ENCODE results near the gene TRIM62. TPM values are rescaled to one million over a fixed set of nuclear protein-coding genes. Genes with fewer than 3 reads are reported as not detected.

The TRIM62 gene
- total RNA-seq, 1 donor from 2014 or later, result 2.0 TPM

DNA sequence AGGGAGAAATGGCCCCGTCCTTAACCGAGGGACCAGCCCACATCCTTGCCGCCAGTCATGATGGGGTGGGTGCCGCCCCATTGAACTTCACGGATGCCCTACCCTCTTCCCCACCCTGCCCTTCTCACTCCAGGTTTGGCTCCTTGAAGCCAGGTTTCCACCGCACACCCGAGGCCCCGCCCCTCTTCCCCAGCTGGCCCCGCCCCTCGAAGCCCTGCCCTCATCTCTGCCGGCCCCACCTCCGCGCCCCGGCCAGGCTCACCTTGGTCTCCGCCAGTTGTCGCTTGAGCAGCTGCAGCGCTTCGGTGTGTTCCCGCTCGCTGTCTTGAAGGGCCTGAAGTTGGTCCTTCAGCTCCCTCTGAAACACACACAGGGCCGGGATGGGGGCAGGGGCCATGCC is 16.6 kb downstream of the TRIM62 start:
- DNase-seq (no peak), ATAC-seq (no peak)
- intact Hi-C loops (cut with micrococcal nuclease), result no loop called here

GRCh38 chr1:33163621-33164519 is 18.0 kb downstream of the TRIM62 start:
- ATAC-seq (no peak), DNase-seq (no peak)
- intact Hi-C loops (cut with micrococcal nuclease), result no loop called here

DNA sequence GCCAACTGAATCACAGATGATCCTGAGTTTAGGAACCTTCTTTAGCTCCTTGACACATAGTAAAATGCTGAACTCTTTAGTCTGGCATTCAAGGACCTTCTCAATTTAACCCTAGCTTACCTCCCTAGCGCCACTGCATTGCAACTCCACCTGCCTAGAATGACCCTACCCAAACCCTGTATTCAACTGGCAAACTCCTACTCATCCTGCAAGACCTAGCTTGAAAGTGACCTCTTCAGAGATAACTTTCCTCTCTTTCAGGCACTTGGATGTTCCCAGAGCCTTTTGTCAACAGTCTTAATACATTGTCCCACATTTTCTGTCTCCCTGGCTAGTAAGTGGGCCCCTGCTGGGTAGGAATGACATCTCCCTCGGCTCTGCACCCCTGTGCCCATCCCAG is 19.7 kb downstream of the TRIM62 start:
- DNase-seq, result no peak
- ATAC-seq, result no peak
- intact Hi-C loops (cut with micrococcal nuclease), result no loop called here

DNA sequence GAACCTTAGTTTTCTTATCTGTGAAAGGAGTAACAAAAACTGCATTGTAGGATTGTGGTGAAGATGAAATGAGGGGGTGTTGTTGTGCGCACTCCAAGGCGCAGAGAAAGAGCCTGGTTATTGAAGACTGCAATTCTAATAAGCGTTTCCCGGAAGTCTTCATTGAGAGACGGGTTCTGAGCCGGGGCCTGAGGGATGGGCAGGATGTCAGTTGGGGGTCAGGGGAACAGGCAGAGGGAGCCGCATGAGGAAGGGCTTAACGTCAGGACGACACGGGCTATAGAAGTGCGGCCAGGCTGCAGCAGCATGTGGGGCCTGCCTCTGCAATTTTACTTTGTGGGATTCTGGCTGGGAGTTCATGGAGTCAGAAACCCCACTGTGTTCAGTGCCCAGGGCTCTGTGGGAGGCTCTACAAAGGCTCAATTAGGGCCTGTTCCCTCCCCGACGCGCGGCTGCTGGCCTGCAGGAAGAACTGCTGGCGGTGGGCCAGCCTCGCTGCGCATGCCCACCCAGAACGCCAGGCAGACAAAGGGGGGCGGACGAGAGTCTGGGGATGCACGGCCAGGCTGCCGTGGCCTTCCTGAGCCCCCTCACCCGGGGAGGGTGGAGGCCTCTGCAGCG is 20.7 kb downstream of the TRIM62 start:
- ATAC-seq (peak; percentile 82), DNase-seq (peak; percentile 84)
- intact Hi-C loops (cut with micrococcal nuclease), result no loop called here

DNA sequence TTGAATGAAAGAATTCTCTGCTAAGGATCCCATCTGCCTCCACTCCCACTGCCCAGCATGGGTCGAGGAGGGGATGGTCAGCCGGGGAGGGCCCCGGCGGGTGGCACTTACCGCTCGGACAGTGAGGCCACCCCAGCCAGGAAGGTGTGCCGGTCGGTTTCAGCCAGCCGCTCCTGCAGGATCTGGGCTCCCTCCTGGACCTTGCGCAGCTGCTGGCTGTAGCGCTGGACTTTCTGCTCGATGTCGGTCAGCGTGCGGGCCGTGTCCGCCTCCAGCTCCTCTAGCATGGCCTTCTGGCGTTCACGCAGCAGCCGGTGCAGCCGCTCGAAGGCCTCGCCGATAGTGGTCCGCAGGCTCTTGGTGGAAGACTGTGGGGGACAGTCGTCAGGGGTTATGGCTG is 22.3 kb downstream of the TRIM62 start:
- DNase-seq, result no peak
- ATAC-seq, result no peak
- intact Hi-C loops (cut with micrococcal nuclease), result no loop called here

GRCh38 chr1:33158366-33158765 is 23.5 kb downstream of the TRIM62 start:
- intact Hi-C loops (cut with micrococcal nuclease), result no loop called here
- ATAC-seq, result no peak

DNA sequence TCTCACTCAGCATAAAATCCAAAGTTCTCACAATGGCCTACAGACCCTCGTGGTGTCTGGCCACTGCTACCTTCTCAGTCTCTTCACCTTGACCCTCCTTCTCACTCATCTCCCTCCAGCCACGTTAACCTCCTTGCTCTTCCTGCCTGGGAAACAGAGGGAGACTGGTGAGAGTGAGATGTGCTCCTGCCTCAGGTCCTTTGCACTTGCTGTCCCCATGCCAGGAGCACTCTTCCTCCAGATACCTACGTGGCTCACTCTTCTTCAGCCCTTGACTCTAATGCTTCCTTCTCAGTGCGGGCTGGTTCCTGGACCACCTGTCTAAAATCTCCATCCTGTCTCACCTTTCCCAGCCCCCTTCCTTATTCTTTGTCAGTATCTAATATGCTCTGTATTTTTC is 24.7 kb downstream of the TRIM62 start:
- DNase-seq, result no peak
- no peak for ATAC-seq
- intact Hi-C loops (cut with micrococcal nuclease), result no loop called here

More at GRCh38 chr1:33158366-33158765, 23.5 kb downstream of the TRIM62 start:
- no peak for DNase-seq

- intact Hi-C loops (cut with micrococcal nuclease), result no loop called here
- DNase-seq, result no peak
- ATAC-seq, result no peak
Observed at GRCh38 chr1:33155877-33156538, 25.8 kb downstream of the TRIM62 start.

DNA sequence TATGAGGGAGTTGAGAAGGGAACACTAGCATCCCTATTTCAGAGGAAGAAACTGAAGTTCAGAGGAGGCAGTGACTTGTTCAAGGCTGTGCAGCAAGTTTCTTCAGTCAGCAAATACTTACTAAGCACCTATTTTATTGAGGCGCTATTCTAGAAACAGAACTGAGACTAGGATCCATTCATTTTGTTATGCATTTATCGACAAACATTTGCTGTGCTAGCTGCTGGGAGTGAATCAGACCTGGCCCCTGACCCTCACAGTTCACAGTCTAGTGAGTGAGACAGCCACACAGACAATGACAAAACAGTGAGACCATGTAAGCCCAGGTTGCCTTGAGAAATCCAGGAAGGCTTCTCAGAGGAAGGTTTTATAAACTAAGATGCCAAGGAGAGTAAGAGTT is 28.2 kb downstream of the TRIM62 start:
- DNase-seq, result no peak
- ATAC-seq, result no peak
- intact Hi-C loops (cut with micrococcal nuclease), result no loop called here

DNA sequence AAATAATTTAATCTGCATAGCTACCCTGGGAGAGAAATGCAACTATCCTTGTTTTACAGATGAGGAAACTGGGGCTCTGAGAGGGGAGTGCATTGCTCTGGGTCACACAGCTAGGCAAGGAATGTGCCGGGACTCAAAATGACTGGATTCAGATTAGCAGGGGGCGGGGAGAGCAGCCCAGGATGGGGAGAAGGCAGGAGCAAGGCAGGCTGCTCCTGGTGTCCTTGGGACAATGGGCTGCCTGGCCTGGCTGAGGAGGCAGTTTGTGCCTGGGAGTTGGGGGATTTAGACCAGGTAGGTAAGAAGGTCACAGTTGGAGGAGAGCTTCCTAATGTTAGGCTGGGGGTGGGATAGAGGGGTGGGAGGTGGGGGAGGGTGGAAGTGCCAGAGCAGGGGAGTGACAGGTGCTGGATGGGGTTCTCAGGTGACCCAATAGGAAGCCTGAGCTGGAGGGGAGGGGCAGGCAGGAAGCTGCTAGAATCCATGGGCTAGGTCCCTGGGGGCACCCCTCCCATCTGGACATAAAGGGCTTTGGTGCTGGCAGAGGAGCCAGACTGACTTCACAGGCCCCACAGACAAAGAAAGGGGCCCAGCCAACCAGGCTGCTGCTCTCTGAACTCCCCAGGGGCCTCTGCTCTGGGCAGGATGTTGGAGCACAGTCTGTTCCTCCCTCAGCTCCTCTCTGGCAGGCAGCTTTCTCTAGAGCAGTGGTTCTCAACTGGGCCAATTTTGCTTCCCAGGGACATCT is 29.0 kb downstream of the TRIM62 start:
- DNase-seq, result peak; percentile 92
- intact Hi-C loops (cut with micrococcal nuclease), result no loop called here

DNA sequence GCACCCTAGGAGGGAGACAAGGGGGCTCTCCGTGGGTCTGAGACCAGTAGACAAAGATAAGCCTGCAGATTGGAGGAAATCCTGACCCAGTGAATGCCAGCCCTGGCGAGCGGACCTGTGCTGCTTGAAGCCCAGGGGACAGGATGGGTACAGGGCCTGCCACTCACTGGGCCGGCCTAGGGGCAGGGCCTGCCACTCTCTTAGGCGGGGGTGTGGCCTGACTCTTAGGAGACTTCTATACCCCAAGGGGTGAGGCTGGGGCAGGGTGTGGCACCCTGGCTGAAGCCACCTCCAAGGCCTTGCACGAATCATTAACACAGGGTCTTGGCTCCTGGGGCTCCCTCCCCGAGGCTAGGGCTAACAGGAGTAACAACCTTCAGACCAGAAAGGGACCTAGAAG is 30.7 kb downstream of the TRIM62 start:
- DNase-seq (no peak), ATAC-seq (no peak)
- intact Hi-C loops (cut with micrococcal nuclease), result no loop called here

More for the DNA sequence above, 29.0 kb downstream of the TRIM62 start:
- ATAC-seq, result peak; percentile 97

- DNase-seq (no peak), ATAC-seq (no peak)
- intact Hi-C loops (cut with micrococcal nuclease), result no loop called here
Observed at GRCh38 chr1:33150522-33150921, 31.3 kb downstream of the TRIM62 start.

DNA sequence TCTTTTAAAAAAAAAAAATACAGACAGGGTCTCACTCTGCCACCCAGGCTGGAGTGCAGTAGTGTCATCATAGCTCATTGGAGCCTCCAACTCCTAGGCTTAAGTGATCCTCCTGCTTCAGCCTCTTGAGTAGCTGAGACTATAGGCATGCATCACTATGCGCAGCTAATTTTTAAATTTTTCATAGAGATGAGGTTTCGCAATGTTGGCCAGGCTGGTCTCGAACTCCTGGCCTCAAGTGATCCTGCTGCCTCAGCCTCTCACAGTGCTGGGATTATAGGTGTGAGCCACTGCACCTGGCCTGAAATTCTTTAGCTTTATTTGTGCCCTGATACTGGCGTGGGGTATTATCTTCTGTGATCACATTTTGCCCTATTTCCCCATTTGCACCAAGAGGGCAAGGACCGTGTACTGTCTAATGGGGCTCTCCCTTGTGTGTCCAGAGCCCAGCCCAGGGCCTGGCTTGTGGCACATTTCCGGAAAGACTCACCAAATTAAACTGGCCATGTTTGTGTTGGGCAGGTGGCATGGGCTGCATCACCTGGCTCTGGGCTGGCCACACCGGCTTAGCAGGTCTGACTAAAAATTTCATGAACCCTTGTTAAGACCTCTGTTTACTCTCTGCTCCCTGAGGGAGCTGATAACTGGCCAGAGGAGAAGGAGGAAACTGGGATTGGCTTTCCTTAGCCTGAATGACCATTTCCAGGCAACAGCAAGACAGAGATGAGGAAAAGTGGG is 32.2 kb downstream of the TRIM62 start:
- intact Hi-C loops (cut with micrococcal nuclease), result no loop called here
- ATAC-seq (no peak), DNase-seq (no peak)

DNA sequence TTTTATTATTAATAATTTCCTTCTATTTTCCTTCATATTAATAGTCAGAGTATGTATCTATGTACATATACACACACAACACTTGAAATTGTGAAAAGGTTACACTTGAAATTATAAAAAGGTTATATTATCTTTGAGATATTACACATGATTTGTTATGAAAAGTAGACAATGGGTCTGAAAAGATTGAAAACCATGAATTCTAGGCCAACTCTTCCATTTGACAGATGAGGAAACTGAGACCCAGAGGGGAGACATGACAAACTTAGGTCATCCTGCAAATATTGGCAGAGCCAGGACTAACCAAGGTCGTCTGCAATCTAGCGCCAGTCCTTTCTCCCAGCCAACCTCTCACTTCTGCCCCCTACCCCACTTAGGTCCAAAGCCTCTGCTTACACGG is 33.2 kb downstream of the TRIM62 start:
- ATAC-seq, result no peak
- intact Hi-C loops (cut with micrococcal nuclease), result no loop called here

DNA sequence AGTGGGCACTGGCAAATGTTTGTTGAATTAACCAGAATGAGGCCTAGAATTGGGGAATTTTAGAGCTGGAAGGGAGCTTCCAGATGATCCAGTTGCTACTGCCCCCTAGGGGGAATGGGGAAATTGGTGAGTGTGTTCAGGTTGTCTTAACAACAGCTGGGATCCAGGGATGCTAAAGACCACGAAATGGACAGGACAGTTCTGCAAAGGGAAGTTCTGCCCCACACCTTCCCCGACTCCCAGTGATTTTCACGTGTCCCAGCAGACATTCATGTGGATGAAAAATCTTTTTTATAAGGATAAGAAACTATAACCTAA is 33.9 kb downstream of the TRIM62 start:
- intact Hi-C loops (cut with micrococcal nuclease), result no loop called here
- no peak for DNase-seq
- no peak for ATAC-seq

More for the DNA sequence above, 33.2 kb downstream of the TRIM62 start:
- no peak for DNase-seq

DNA sequence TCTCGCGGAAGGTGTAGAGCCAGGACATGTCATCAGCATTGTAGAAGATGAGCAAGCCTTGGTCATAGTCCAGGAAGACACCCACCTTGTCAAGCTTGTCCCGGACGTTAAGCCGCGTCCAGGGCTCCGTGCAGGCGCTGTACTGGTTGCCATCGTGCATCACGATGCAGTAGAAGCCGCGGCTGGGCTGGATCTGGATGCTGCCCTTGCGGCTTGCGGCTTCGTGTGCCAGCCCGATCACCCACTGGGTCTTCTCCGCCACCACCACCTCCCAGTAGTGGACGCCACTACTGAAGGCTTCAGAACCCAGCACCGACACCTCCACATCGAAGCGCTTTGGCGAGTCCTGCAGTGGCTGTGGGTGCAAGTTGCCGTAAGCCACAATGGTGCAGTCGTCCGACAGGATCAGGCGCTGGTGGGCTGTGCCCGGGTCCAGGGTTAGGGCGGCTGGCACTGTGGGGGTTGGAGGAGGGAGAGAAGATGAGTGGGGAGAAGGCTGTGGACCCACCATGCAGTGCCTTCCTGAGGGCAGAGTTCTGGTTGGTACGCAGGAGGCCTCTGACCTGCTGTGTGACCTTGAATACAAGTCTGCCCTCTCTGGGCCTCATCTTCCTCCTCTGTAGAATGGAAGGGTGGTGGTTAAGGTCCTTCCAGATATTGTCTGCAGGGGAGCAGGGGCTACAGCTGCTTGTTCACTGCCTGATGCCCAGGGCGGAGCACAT is 34.4 kb downstream of the TRIM62 start:
- DNase-seq (no peak), ATAC-seq (no peak)
- intact Hi-C loops (cut with micrococcal nuclease), result no loop called here

DNA sequence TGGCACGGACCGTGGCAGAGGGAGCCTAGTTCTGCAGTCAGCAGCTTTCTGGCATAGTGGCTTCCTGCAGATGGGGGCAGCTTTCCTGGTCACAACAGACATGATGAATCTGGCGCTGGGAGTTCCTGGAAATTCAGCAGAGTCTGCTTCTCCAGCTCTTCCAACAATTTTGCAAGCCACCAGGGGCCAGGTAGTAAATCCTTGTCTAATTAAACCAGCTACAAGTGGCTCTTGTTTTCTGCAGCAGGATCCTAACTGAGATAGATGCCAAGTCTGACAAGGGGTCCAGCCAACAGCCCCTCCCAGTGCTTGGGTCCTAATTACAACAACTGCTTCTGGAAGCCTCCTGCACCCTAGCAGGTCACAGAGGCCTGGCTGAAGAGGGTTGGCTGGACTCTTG is 35.8 kb downstream of the TRIM62 start:
- no peak for DNase-seq
- intact Hi-C loops (cut with micrococcal nuclease), result no loop called here
- ATAC-seq, result no peak

DNA sequence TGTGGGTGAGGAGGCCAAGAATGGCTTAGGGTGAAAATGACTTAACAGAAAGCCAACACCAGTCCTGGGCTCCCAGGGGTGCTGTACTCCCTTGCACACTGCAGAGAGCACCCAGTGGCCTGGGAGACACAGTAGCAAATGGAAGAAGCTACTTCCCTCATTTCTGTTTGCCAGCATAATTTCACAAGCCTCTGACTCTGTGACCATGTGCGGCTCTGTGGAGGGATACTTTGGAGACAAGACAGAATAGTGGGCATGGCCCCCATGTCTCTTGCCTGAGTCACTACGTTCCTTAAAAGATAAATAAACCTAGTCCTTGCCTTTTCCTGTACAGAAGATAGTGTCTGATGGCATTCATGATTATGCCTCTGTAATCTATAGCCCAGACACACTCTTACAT is 38.1 kb downstream of the TRIM62 start:
- DNase-seq (no peak), ATAC-seq (no peak)
- intact Hi-C loops (cut with micrococcal nuclease), result no loop called here

All from left ventricle myocardium superior (tissue), 1 donor.